AG09309 (cell line): Measurements from ENCODE around the gene GARIN5A.

Experiments
- DNase-seq: peaks from one replicate; pipeline ENCODE4 v3.0.0-alpha.2; 2010; ENCODE audit warnings: low read depth
- H3K4me3 ChIP-seq: 2 replicates; pipeline ENCODE4 v1.5.1; 2011; ENCODE audit warnings: mild to moderate bottlenecking, low read depth, low read length, moderate library complexity; ENCODE audit not compliant: control insufficient read depth
- CTCF ChIP-seq: IDR thresholded peaks from 2 replicates; pipeline ENCODE4 v1.5.1; 2011; ENCODE audit warnings: mild to moderate bottlenecking, low read depth, low read length, inconsistent platforms; ENCODE audit not compliant: insufficient read depth, control insufficient read depth; ENCODE audit errors: missing control alignments

GARIN5A gene

GRCh38 chr19:50516964-50517703, 40.5 kb upstream of the GARIN5A start:
- H3K4me3 ChIP-seq = no peak overlapping the region
- DNase-seq = no peak
- no peak for TF ChIP-seq CTCF

GRCh38 chr19:50516456-50516855, 39.8 kb upstream of the GARIN5A start:
- H3K4me3 ChIP-seq = no peak overlapping the region
- DNase-seq = no peak
- no peak for TF ChIP-seq CTCF

- H3K4me3 ChIP-seq = no peak overlapping the region
- no peak for DNase-seq
- TF ChIP-seq CTCF = no peak
Measured at GRCh38 chr19:50515168-50515561, 38.5 kb upstream of the GARIN5A start.

GRCh38 chr19:50514346-50515167, 37.9 kb upstream of the GARIN5A start:
- DNase-seq = no peak
- no peak overlapping the region for H3K4me3 ChIP-seq
- TF ChIP-seq CTCF = no peak

- no peak for TF ChIP-seq CTCF
- no peak for DNase-seq
- H3K4me3 ChIP-seq = no peak within 1 kb of the TSS
Measured at GRCh38 chr19:50513746-50514345, 37.2 kb upstream of the GARIN5A start, which contains the start of gene ASPDH. Gene ASPDH (minus strand): TSS chr19:50513913. CDS start chr19:50513823, 90 bp downstream.

GRCh38 chr19:50512999-50513745, 36.5 kb upstream of the GARIN5A start:
- no peak for TF ChIP-seq CTCF
- no peak for DNase-seq
- no peak overlapping the region for H3K4me3 ChIP-seq
